SK-N-SH (cell line): ENCODE results near the gene CCR3.

Experiments
- CTCF ChIP-seq: fragments of 200-600 bp; sonication (generic); IDR thresholded peaks from 2 replicates; pipeline ENCODE4 v1.6.1; 2017; ENCODE audit warnings: antibody characterized with exemption, mild to moderate bottlenecking, moderate library complexity
- POLR2AphosphoS5 ChIP-seq: IDR thresholded peaks from 2 replicates; pipeline ENCODE4 v1.6.1; 2012; ENCODE audit warnings: low read depth, low read length
- RAD21 ChIP-seq: IDR thresholded peaks from 2 replicates; pipeline ENCODE4 v1.6.1; 2012; ENCODE audit warnings: mild to moderate bottlenecking, low read length
- USF1 ChIP-seq: IDR thresholded peaks from 2 replicates; pipeline ENCODE4 v1.4.0; 2012; ENCODE audit warnings: low read depth, borderline replicate concordance

- no peak for TF ChIP-seq USF1
- TF ChIP-seq CTCF: no peak
- no peak for TF ChIP-seq RAD21
- no peak for TF ChIP-seq POLR2AphosphoS5
These were observed 24.0 kb upstream of the CCR3 start for GRCh38 chr3:46218196-46218709.
